Fibroblast of skin of left biceps (primary cell): Measurements from ENCODE around the gene DLG5.
A peak's percentile ranks its signal among the peaks of the same experiment; 100 is the strongest.
"Not testable (repeated sequence)": the region's sequence is repeated elsewhere in the genome, so short reads cannot be mapped to it uniquely, and the experiment has no call there.

Source experiments
- DNase-seq, 2 experiments: peaks; one replicate each; pipeline ENCODE4 v3.0.0-alpha.2; 2013; ENCODE audit warnings: low read depth in 2 of 2

DLG5 gene

DNA sequence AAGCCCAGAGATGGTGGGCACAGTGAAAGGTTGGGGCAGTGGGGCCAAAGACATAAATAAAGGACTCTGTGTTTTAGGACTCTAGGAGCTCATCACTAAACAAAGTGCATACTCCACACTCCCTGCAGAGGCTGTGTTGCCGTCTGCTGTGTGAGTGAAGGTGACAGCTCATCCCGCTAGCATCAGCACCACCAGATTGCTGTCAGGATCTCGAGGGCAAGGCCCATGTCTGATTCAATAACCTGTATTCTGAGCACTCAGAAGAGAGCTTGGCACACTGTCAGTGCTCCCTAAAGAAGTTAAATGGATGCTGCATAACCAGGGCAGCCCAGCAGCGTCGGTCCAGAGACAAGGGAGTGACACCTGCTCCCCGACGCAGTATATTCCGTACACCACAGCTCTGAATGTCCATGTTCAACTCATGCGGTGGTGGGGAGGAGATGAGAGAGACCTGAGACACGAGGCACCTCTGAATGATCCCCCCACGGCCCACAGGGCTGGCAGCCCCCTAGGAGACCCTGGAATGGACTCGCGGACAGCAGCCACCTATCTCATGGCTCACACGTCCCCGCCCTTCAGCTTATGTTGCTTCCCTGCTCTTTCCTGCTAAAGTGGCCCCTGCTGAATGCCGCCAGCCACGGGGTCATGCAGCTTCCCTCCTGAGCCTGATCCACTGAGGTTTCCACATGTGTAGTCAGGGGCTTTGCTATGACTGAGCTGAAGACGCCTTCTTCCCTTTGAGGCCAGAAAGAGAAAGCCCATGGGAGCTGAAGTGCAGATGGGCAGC lies 156.3 kb downstream of the DLG5 start:
- DNase-seq: no peak

DNA sequence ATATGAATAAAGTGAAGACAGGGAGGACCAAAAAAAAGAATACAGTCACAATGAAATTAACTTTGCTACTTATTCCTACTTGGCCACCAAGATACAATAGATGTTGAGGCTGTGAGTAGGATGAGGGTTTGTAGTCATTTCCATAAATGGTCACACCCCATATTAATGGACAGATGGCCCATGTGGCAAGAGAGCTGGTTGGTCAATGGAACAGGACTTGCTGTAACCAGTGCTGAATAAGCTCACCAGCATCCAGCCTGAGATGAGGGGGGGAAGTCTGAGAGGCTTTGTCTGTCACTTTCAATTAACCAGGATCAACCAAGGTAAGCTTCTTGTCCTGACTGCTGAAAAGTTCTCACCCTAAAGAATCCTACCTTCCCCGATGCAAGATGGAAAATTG lies 158.5 kb downstream of the DLG5 start:
- DNase-seq: no peak

DNA sequence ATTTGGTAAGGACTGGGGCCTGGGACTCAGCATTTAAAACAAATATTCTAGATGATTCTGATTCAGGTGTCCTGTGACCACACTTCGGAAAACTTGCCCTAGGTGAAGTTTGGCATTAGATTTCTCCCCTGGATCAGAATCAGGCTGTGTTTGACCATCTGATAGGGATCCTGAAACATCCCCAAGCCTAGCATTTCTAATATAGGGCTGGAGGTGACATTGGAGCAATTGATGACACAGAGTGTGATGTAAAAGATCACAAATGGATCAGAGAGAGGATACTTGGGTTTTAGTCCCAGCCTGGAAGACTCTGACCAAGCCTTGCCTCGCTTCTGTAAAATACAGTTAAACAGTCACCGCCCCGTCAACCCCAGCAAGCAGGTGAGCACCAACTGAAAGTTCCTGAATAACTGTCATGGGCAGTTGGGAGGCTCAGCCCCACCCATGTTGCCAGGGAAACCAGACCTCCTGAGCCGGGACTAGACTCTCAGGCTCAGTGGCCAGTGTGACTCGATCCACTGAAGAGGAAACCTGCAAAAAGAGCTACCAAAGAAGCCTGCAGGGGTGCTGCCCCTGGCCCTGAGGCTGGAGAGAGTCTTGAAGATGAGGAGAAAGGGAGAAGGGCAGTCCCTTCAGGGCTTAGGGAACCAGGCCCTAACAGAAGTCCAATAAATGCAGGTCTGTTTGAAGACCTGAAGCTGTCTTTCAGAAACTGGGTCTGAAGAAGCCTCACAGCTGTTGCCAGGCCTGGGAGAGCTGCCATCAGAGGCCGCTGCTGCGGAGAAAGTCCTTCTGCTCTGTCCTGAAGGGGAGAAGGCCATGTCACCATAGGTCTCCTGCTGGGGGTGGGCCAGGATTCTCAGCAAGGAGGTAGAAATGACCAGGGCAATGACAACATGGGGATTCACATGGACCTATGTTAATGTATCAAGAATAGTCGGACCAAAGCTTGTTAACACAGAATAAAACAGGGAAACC lies 162.8 kb downstream of the DLG5 start:
- DNase-seq: no peak

DNA sequence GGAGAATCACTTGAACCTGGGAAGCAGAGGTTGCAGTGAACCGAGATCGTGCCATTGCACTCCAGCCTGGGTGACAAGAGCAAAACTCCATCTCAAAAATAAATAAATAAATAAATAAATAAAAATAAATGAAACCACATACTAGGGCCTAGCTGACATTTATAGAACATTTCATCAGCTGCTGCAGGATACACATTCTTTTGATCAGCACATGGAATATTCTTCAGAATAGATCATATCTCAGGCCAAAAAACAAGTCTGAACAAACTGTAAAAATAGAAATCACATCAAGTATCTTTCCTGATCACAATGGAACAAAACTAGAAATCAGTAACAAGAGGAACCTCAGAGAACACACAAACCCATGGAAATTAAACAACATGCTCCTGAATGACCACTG lies 168.1 kb downstream of the DLG5 start:
- not testable (repeated sequence) for DNase-seq

DNA sequence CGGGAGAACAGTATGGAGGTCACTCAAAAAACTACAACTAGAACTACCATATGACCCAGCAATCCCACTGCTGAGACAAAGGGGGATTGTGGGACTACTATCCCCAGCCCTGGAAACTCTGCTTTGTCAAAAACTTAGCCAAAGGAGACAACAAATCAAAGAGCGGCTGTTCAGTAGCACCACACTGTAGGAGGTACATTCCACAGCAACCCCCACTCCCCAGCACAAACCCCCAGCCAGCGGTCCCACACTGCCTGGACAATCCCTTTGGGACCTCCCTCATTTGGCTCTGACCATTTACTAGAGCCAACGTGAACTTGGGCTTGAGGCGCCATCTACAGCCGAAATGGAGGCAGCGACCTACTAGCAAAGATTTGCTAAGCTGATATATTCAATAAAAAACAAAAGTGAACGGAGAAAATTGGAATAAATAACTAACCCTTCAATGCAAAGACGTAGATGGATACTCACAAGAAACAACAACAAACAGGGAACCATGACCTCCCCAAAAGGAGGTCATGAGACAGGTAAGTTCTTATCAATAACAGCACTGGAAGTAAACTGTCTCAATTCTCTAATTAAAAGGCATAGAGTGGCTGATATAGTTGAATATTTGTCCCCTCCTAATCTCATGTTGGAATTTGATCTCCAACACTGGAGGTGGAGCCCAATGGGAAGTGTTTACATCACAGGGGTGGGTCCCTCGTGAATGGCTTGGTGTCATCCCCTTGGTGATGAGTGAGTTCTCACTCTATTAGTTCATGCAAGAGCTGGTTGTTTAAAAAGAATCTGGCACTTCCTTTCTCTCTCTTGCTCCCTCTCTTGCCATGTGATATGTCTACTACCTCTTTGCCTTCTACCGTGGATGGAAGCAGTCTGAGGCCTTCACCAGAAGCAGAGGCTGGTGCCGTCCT lies 170.0 kb downstream of the DLG5 start:
- peak; percentile 42 to 43 for DNase-seq

DNA sequence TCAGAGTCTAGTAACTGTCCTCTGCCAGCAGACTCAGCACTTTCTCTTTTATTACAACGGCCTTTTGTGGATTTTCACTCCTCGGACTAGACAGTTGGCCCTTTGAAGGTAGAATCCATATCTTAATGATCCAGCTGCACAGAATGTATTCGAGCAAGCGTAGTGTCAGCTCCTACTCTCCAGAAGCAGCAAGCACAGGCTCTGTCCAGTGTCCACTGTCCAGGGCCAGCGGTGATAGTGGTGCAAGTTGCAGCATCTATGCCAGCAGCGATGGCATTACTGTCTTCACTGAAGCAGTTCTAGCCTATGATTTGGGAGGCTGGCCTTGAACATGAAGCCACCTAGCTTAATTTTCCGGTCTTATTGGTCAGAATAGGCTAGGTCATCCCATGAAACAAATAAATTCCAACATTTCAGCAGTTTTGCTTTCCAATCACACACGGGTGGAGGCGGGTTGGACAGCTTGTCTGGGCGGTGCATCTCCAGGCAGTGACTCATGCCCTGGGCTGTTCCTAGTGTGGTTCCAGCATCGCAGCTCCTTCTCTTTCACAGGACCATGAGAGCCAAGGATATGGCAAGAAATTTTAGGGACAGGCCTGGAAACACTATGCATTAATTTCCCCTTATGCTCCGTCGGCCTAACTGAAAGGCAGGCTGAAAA lies 180.4 kb downstream of the DLG5 start:
- peak in 1 of 2 experiments; percentile 4 for DNase-seq

DNA sequence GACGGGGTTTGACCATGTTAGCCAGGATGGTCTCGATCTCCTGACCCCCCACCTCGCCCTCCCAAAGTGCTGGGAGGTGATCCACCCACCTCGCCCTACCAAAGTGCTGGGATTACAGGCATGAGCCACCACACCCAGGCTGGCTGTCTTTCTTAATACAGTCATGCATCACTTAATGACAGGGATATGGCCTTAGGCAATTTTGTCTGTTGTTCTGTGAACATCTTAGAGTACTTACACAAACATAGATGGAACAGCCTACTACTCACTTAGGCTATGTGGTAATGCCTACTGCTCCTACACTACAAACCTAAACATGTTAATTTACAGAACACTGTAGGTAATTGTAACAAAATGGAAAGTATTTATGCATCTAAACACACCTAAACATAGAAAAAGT lies 182.3 kb downstream of the DLG5 start:
- no peak for DNase-seq

DNA sequence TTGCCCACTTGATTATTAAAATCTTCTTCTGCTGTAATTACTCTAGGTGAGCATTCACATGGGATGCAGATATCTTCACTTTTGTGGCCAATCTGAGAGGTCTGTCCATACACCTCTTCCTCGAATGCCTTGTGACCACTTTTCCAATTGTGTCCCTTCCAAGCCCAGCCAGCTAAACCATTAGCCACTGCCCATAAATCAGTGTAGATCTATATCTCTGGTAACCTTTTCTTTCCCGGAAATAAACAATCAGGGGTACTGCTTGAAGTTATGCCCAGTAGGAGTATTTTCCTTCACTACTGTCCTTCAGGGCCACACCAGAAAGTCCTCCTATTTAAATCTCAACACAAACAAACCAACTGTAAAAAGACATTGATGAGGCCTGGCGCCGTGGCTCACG lies 184.4 kb downstream of the DLG5 start:
- no peak for DNase-seq

DNA sequence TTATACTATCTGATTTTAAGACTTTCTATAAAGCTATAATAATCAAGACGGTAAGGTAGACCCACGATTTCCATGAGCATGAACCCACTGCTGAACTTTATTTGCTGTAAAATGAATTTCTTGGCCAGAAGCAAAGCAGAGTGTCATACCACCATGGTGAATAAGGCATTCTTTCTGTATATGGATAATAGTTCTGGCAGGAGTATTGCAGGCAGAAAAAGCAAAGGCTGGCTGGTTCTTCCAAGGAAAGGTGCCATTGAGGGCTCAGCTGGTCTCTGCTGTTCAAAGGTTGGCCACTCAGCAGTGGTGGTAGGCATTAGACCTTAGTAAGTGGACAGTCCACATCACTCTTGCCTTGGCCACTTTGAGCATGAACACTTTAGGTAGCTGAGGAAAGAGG lies 184.8 kb downstream of the DLG5 start:
- no peak for DNase-seq
